Liver (tissue), 9 donors: Measurements from ENCODE around the gene RFTN2. TPM values are rescaled to one million over a fixed set of nuclear protein-coding genes. Genes with fewer than 3 reads are reported as not detected.
"Not testable (repeated sequence)": the region's sequence is repeated elsewhere in the genome, so short reads cannot be mapped to it uniquely, and the experiment has no call there.

Experiments used
- DNase-seq: peaks from one replicate; pipeline ENCODE4 v3.0.0-alpha.2; 2017; ENCODE audit warnings: low spot score
- H3K27ac ChIP-seq, 2 donors: one replicate each; pipeline ENCODE4 v1.7.0; 2013; ENCODE audit warnings: inconsistent platforms in 2 of 2, low read length in 2 of 2, control low read depth in 1 of 2, low read depth in 1 of 2, mild to moderate bottlenecking in 1 of 2
- H3K27me3 ChIP-seq, 4 donors: one replicate each; pipeline versions ENCODE4 v1.6.1 to v1.7.0; 2013; ENCODE audit warnings: low read length in 3 of 4, inconsistent platforms in 1 of 4, mild to moderate bottlenecking in 1 of 4, moderate library complexity in 1 of 4; ENCODE audit not compliant: control insufficient read depth in 4 of 4, insufficient read depth in 4 of 4
- H3K36me3 ChIP-seq, 4 donors: one replicate each; pipeline versions ENCODE4 v1.6.1 to v1.7.0; 2013; ENCODE audit warnings: low read length in 3 of 4, mild to moderate bottlenecking in 3 of 4, low read depth in 1 of 4, moderate library complexity in 1 of 4; ENCODE audit not compliant: control insufficient read depth in 4 of 4, insufficient read depth in 3 of 4
- H3K4me1 ChIP-seq, 4 donors: one replicate each; pipeline versions ENCODE4 v1.6.1 to v1.7.0; 2013; ENCODE audit warnings: low read length in 3 of 4, mild to moderate bottlenecking in 3 of 4, moderate library complexity in 1 of 4; ENCODE audit not compliant: control insufficient read depth in 4 of 4, insufficient read depth in 4 of 4
- H3K4me3 ChIP-seq, 3 donors: one replicate each; pipeline versions ENCODE4 v1.6.1 to v1.7.0; 2013; ENCODE audit warnings: low read length in 3 of 3, control low read depth in 1 of 3, low read depth in 1 of 3, mild to moderate bottlenecking in 1 of 3
- H3K9ac ChIP-seq, 2 donors: one replicate each; pipeline ENCODE4 v1.7.0; 2013; ENCODE audit warnings: low read length in 2 of 2, mild to moderate bottlenecking in 2 of 2, moderate library complexity in 2 of 2, control low read depth in 1 of 2, low read depth in 1 of 2
- H3K9me3 ChIP-seq, 4 donors: one replicate each; pipeline versions ENCODE4 v1.6.1 to v1.7.0; 2013; ENCODE audit warnings: low read length in 3 of 4; ENCODE audit not compliant: control insufficient read depth in 4 of 4
- FOXA1 ChIP-seq: IDR thresholded peaks from 2 replicates; pipeline ENCODE4 v1.6.1; 2016; ENCODE audit warnings: antibody characterized with exemption
- FOXA2 ChIP-seq: IDR thresholded peaks from 2 replicates; pipeline ENCODE4 v1.6.1; 2016; ENCODE audit warnings: antibody characterized with exemption
- GABPA ChIP-seq, 2 donors: IDR thresholded peaks in 1 of 2; conservative IDR thresholded peaks in 1 of 2; 2 replicates each; pipeline ENCODE4 v1.6.1; 2016; ENCODE audit warnings: antibody characterized with exemption in 2 of 2, mild to moderate bottlenecking in 1 of 2, moderate library complexity in 1 of 2
- HNF4A ChIP-seq, 2 donors: conservative IDR thresholded peaks; 2 replicates each; pipeline ENCODE4 v1.6.1; 2016; ENCODE audit warnings: antibody characterized with exemption in 2 of 2, mild to moderate bottlenecking in 2 of 2
- HNF4G ChIP-seq: IDR thresholded peaks from 2 replicates; pipeline ENCODE4 v1.6.1; 2016; ENCODE audit warnings: antibody characterized with exemption
- JUND ChIP-seq, 2 donors: IDR thresholded peaks; 2 replicates each; pipeline ENCODE4 v1.6.1; 2016; ENCODE audit warnings: antibody characterized with exemption in 2 of 2
- NR2F2 ChIP-seq: IDR thresholded peaks from 2 replicates; pipeline ENCODE4 v1.6.1; 2016; ENCODE audit warnings: antibody characterized with exemption
- RAD21 ChIP-seq, 2 donors: IDR thresholded peaks; 2 replicates each; pipeline ENCODE4 v1.6.1; 2016; ENCODE audit warnings: antibody characterized with exemption in 2 of 2, mild to moderate bottlenecking in 2 of 2
- RXRA ChIP-seq, 2 donors: IDR thresholded peaks; 2 replicates each; pipeline ENCODE4 v1.6.1; 2017 to 2018; ENCODE audit warnings: antibody characterized with exemption in 2 of 2, mild to moderate bottlenecking in 1 of 2
- SP1 ChIP-seq: IDR thresholded peaks from 2 replicates; pipeline ENCODE4 v1.6.1; 2018; ENCODE audit warnings: antibody characterized with exemption, mild to moderate bottlenecking
- WGBS: extraction: QIAGEN DNeasy Blood & Tissue Kit; methylation state at CpG from one replicate; pipeline ENCODE4 v1.1.7; 2013; 5-methylcytosine and 5-hydroxymethylcytosine counted together
- polyA plus RNA-seq, 2 donors: library from polyadenylated mRNA; stranded (reverse) in 1 of 2; unstranded in 1 of 2; fragments of 200-250 nt in 1 of 2; fragments of >200 nt in 1 of 2; fragmentation: Nextera tagmentation in 1 of 2; extraction: Ambion mirVana in 1 of 2; gene quantifications; one replicate each; pipeline versions ENCODE4 v1.2.1 to v1.2.3, GENCODE V29; 2013 to 2015
- total RNA-seq, 2 donors: library from RNA; depleted of rRNA; stranded (reverse); fragments of >200 nt; gene quantifications; one replicate each; pipeline ENCODE4 v1.2.3, GENCODE V29; 2014
- TF ChIP-seq, protein P1 (sequence below): fragments of 150-350 bp; IDR thresholded peaks from 2 replicates; pipeline ENCODE4 v1.5.1; 2017; ENCODE audit warnings: improper control_type of control experiment, low read depth, low read length; ENCODE audit not compliant: missing input control
- TF ChIP-seq, protein P2 (sequence below): IDR thresholded peaks from 2 replicates; pipeline ENCODE4 v1.6.1; 2016; ENCODE audit warnings: antibody characterized with exemption
- TF ChIP-seq, protein P3 (sequence below): IDR thresholded peaks from 2 replicates; pipeline ENCODE4 v1.6.1; 2016; ENCODE audit warnings: antibody characterized with exemption
- TF ChIP-seq, protein P4 (sequence below): IDR thresholded peaks from 2 replicates; pipeline ENCODE4 v1.6.1; 2016; ENCODE audit warnings: antibody characterized with exemption
- donor health status: healthy.
- donor health status: healthy.
- donor health status: healthy.
- donor health status: healthy.
- donor health status: healthy.

RFTN2 gene
- total and polyA plus RNA-seq, 4 donors: 0.40 to 4.2 (median 1.2) TPM

DNA sequence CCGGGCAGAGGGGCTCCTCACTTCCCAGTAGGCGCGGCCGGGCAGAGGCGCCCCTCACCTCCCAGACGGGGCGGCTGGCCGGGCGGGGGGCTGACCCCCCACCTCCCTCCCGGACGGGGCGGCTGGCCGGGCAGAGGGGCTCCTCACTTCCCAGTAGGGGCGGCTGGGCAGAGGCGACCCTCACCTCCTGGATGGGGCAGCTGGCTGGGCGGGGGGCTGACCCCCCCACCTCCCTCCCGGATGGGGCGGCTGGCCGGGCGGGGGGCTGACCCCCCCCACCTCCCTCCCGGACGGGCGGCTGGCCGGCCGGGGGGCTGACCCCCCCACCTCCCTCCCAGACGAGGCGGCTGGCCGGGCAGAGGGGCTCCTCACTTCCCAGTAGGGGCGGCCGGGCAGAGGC is 20.6 kb upstream of the RFTN2 start:
- H3K4me1 ChIP-seq, H3K27ac ChIP-seq: not testable (repeated sequence)
- 97% methylated on average over 25 of the region's 30 CpGs for WGBS

DNA sequence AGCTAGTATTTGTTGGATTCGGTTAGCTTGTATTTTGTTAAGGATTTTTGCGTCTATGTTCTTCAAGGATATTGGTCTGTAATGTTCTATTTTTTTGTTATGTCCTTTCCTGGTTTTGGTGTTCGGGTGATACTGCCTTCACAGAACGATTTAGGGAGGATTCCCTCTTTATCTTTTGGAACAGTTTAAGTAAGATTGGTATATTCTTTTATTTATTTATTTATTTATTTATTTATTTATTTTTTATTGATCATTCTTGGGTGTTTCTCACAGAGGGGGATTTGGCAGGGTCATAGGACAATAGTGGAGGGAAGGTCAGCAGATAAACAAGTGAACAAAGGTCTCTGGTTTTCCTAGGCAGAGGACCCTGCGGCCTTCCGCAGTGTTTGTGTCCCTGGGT is 19.8 kb upstream of the RFTN2 start:
- WGBS: 94% methylated on average over 4 of the region's 6 CpGs

More for the DNA sequence above, 20.6 kb upstream of the RFTN2 start:
- H3K4me3 ChIP-seq, DNase-seq, H3K9me3 ChIP-seq, H3K36me3 ChIP-seq, H3K9ac ChIP-seq, H3K27me3 ChIP-seq: not testable (repeated sequence)

DNA sequence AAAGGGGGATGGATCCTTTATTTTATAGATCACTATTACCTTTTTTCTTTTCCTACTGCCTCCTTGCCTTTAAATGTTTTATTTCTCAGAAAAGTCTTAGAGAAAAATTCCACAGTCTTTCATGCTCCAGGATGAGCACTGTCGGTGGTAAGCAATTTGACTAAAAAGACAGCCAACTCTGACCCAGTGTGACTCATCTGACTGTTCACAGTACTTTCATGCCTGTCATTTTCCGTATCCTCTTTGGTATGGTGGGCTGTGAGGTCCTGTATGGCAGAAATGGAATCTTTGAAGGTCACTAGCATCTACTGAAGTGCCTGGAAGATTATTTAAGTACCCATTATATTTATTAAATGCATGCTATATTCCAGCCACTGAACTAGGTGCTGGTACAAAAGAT is 2.1 kb upstream of the RFTN2 start:
- Histone ChIP-seq H3K9ac (no peak overlapping the region), H3K36me3 (no peaks in the 10 kb centered on the region), H3K27ac (no peak overlapping the region), H3K4me3 (no peak overlapping the region), H3K9me3 (no peaks in the 10 kb centered on the region), H3K27me3 (no peaks in the 10 kb centered on the region), H3K4me1 (peaks cover 0 to 1% (median 0%) of the 10 kb centered on the region in 4 donors)
- 79% methylated on average over 2 of the region's 2 CpGs for WGBS
- TF ChIP-seq, protein P1, sequence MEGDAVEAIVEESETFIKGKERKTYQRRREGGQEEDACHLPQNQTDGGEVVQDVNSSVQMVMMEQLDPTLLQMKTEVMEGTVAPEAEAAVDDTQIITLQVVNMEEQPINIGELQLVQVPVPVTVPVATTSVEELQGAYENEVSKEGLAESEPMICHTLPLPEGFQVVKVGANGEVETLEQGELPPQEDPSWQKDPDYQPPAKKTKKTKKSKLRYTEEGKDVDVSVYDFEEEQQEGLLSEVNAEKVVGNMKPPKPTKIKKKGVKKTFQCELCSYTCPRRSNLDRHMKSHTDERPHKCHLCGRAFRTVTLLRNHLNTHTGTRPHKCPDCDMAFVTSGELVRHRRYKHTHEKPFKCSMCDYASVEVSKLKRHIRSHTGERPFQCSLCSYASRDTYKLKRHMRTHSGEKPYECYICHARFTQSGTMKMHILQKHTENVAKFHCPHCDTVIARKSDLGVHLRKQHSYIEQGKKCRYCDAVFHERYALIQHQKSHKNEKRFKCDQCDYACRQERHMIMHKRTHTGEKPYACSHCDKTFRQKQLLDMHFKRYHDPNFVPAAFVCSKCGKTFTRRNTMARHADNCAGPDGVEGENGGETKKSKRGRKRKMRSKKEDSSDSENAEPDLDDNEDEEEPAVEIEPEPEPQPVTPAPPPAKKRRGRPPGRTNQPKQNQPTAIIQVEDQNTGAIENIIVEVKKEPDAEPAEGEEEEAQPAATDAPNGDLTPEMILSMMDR: no peak
- TF ChIP-seq NR2F2 (no peak), FOXA1 (no peak), FOXA2 (no peak), GABPA (IDR thresholded peaks at IDR 0.05 in 1 of 2, conservative IDR thresholded peaks at IDR 0.05 in 1 of 2) (no peak), JUND (IDR thresholded peaks at IDR 0.05) (no peak), RAD21 (IDR thresholded peaks at IDR 0.05) (no peak)
- TF ChIP-seq, protein P2, sequence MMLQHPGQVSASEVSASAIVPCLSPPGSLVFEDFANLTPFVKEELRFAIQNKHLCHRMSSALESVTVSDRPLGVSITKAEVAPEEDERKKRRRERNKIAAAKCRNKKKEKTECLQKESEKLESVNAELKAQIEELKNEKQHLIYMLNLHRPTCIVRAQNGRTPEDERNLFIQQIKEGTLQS: no peak
- TF ChIP-seq, protein P3, sequence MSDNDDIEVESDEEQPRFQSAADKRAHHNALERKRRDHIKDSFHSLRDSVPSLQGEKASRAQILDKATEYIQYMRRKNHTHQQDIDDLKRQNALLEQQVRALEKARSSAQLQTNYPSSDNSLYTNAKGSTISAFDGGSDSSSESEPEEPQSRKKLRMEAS: no peak
- no peak for DNase-seq

More for the DNA sequence above, 19.8 kb upstream of the RFTN2 start:
- not testable (repeated sequence) for H3K9me3 ChIP-seq, DNase-seq, H3K27ac ChIP-seq, H3K36me3 ChIP-seq, H3K9ac ChIP-seq, H3K4me1 ChIP-seq, H3K27me3 ChIP-seq, H3K4me3 ChIP-seq

DNA sequence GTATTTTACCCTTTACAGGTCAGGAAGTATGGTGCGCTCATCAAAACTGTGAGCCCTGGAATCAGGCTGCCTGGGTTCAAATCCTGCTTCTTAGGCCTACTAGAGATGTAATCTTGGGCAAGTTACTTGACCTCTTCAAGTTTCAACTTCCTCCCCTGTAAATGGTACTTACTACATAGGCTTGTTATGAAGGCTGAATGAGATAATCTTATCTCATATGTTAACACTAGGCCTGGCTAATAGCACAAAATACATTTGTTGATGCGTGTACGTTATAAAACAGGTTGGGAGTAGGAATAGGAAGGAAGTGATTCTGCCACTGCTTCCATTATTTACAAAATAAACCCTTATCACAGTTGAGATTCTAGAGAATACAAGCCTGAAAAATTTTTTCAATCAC is 1.7 kb upstream of the RFTN2 start:
- Histone ChIP-seq H3K4me3 (no peak overlapping the region), H3K9ac (no peak overlapping the region), H3K27me3 (no peaks in the 10 kb centered on the region), H3K36me3 (no peaks in the 10 kb centered on the region), H3K9me3 (no peaks in the 10 kb centered on the region), H3K27ac (no peak overlapping the region), H3K4me1 (peaks cover 0 to 1% (median 0%) of the 10 kb centered on the region in 4 donors)
- no peak for TF ChIP-seq HNF4A (conservative IDR thresholded peaks at IDR 0.05)
- no peak for TF ChIP-seq HNF4G
- TF ChIP-seq RAD21 (IDR thresholded peaks at IDR 0.05): no peak
- TF ChIP-seq, protein P4, sequence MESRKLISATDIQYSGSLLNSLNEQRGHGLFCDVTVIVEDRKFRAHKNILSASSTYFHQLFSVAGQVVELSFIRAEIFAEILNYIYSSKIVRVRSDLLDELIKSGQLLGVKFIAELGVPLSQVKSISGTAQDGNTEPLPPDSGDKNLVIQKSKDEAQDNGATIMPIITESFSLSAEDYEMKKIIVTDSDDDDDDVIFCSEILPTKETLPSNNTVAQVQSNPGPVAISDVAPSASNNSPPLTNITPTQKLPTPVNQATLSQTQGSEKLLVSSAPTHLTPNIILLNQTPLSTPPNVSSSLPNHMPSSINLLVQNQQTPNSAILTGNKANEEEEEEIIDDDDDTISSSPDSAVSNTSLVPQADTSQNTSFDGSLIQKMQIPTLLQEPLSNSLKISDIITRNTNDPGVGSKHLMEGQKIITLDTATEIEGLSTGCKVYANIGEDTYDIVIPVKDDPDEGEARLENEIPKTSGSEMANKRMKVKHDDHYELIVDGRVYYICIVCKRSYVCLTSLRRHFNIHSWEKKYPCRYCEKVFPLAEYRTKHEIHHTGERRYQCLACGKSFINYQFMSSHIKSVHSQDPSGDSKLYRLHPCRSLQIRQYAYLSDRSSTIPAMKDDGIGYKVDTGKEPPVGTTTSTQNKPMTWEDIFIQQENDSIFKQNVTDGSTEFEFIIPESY: no peak
- no peak for TF ChIP-seq SP1
- TF ChIP-seq RXRA (IDR thresholded peaks at IDR 0.05): no peak
- TF ChIP-seq FOXA2: no peak
- TF ChIP-seq, protein P1: no peak
- no peak for TF ChIP-seq NR2F2
- WGBS: 80% methylated on average over 3 of the region's 3 CpGs
- DNase-seq: no peak
